ENCODE data around the gene CD58.

The CD58 gene

DNA sequence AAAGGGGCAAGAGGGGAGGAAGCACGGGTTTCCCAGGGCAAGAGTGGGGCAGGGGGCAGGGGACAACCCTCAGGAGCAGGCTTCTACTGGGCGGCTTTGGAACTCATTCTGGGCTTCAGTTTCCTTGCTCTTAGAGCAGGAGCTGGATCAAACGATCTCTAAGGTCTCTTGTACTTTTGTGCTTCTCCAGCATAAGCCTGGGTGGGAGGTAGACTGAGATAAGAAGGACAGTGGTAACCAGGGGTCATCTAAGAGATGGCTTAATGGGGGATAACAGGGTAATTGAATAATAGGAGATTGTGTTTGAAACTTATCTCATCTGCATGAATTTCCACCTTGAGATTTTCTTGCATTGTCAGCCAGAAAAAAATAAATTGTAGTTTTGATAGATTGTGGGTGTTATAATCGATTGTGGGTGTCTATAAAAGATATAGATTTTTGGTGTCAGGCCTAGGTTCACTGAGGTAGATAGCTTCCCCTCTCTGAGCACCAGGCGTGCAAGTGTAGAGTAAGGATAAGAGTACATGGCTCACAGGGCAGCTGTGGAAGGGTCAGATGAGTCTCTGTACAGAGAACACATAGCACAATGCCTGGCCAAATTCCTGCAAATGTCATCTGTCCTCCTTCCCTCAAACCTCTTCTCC, 68.0 kb downstream of the CD58 start:
- TF ChIP-seq ZNF274 (IDR thresholded peaks at IDR 0.05; ENCODE audit: low read depth, low read length), result no peak
- H3K4me3 ChIP-seq (ENCODE audit: low read length), result no peak overlapping the region

DNA sequence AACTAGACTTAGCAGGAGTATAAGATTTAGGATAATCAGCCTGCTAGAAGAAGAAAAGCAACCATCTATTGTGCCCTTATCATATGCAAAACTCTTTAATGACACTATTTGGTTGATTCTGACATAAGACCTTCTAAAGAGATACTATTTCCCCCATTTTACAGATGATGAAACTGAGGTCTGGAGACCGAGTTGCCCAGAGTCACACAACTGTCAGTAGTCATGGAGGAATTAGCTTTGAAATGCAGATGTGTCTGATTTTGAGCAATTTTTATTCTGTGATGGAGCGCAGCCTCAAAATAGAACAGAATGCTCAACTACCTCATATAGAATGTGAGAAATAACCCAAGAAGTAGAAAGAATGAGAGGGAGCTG, 69.0 kb downstream of the CD58 start:
- no peak overlapping the region for H3K4me3 ChIP-seq (ENCODE audit: low read length)
- no peak for TF ChIP-seq ZNF274 (IDR thresholded peaks at IDR 0.05; ENCODE audit: low read depth, low read length)

DNA sequence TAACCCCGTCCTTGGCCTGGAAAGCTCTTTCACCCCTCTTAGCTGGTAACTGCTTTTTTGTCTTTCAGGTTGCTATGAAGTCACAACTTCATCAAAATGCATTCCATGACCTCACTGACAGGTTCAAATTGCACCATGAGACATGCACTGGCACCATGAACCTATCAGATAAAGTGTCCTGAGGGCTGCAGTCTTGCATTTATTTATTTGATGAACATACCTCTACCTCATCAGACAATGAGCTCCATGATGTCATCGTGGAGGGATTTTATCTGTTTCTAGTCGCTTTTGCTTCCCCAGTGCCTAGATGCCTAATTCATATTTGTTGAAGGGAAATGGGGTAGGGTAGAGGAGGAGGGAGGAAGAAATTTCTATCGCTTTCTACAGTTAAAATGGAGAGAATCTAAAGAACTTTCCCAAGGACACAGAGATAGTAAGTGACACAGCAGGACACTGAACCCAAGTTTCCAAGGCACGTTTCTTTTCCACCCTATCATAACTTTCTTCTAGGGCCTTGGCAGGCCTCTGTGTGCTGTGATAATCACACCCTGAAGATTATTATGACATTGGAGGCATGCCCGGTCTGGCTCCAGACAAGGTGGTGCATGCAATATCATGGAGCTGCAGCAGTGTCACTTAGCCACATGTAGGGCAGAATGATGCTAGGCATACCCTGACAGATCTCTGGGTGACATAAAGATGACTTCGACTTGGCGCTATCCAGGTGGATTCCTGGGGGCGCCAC, 69.5 kb downstream of the CD58 start:
- no peak for TF ChIP-seq ZNF274 (IDR thresholded peaks at IDR 0.05; ENCODE audit: low read depth, low read length)
- H3K4me3 ChIP-seq (ENCODE audit: low read length), result no peak overlapping the region

DNA sequence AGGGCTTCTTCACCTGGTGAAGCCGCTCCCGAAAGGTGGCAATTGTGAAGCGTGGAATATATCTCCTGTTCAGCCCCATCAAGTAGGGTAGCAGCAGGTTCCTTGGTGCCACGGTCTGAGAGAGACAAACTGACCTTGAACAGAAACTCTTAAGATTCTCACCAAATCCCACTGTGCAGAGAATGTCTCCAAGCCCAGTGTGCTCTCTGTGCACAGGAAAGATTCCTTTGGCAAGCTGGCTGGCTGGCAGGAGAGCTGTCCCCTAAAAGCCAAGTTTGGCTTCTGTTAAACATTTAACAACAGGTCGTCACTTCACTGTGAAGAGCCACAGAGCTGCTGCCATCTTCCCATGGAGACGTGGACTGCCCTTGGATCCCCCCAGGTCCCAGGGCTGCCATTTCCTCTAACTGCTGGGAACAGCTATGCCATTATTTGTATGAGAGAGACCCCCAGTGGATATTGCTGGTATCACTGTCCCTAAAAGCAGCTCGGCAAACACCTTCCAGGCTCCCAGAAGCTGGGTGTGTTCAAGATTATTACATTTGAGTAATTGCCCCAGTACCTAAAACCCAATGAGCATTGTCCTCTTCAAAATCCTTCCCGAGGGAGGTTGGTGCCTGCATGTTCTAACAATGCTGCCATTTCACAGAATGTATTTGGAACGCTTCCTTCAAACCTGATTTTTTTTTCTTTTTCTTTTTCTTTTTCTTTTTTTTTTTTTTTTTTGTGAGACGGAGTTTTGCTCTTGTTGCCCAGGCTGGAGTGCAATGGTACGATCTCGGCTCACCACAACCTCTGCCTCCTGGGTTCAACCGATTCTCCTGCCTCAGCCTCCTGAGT, 71.8 kb downstream of the CD58 start:
- H3K4me3 ChIP-seq (ENCODE audit: low read length), result no peak overlapping the region
- TF ChIP-seq ZNF274 (IDR thresholded peaks at IDR 0.05; ENCODE audit: low read depth, low read length), result no peak

DNA sequence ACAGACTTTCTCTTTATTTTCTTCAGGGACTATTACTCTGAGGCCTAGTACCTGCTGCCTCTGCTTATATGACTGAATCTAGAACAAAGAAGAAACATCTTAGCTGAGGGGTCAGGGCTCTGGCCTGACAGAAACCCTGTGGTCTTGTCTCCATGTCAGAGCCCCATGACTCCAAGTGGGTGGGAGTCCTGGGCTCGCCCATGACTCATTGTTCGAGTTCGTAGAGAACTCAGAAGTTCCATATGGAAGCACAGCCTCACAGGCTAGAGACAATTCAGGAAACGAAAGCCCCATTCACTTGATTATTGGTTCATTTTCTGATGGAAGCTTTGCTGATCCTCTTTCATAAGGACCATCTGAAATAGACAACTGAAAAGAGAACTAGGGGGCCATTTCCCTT, 73.2 kb downstream of the CD58 start:
- TF ChIP-seq ZNF274 (IDR thresholded peaks at IDR 0.05; ENCODE audit: low read depth, low read length), result no peak
- no peak overlapping the region for H3K4me3 ChIP-seq (ENCODE audit: low read length)

DNA sequence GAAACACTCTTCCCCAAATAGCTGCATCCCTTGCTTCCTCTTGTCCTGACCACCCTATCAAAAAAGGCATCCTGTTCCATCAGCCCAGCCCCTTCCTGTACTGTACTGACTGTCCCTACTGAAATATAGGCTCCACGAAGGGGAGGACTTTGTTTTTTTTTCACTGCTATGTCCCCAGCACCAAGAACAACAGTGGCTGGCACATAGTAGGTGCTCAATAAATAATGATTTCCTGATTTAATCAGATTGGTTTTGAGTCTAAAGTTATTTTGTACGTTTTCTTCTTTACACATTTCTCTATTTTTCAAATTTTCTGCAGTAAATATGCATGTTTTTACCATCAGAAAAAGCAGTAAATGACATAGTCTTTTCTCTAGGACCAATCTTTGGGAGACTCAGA, 73.9 kb downstream of the CD58 start:
- no peak overlapping the region for H3K4me3 ChIP-seq (ENCODE audit: low read length)
- TF ChIP-seq ZNF274 (IDR thresholded peaks at IDR 0.05; ENCODE audit: low read depth, low read length), result no peak

DNA sequence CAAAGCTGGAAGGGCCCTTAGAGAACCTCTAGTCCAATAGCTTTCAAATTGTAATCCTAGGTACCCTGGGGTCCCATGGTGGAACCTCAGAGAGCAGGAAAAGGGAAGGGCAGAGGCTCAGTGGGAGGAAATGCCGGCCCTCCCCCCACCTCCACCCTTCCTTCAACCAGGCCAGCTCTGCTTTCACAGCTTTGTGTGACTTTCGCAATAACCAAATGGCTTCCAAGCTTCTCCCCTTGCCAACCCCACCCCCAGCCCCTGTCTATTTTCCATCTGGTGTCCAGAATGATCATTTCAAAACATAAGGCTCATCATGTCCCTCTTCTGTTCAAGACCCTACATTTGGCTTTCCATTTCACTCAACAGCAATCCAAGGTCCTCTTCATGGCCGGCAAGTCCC, 74.4 kb downstream of the CD58 start:
- TF ChIP-seq ZNF274 (IDR thresholded peaks at IDR 0.05; ENCODE audit: low read depth, low read length), result no peak
- H3K4me3 ChIP-seq (ENCODE audit: low read length), result no peak overlapping the region

DNA sequence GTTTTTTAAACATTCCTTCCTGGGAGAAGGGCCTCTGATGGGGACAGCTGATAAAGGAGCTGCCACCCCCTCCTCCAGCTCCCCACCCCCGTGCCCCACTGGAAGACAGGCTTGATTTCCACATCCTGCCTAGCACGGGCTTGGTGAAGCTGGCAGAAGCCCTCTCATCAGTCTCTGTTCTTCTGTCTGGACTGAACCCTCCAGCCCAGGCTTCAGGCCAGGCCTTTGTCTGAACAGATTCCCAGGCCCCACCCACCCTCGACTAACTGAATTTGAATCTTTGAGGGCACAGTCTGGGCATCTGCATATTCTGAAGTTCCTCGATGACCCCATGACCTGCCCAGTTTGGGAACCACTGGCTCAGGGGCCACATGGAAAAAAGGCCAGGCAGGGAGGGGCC, 75.3 kb downstream of the CD58 start:
- TF ChIP-seq ZNF274 (IDR thresholded peaks at IDR 0.05; ENCODE audit: low read depth, low read length), result no peak

DNA sequence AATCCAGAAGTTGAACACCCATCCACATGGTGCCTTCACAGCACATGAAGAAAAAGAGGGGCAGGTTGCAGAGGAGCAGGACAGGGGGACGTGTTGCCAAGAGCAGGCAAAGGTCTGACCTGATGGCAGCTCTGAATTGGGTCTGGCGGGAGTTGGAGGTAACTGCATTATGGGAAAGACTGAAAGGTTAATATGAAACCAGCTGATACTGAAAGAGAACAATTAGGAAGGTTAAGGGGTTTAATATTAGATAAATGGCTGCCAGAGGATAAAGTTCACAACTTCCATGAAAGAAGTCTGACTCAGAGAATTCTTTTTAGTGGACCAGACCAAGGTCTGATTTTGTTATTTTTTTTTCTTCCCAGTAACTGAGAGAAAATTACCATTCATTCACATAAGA, 76.1 kb downstream of the CD58 start:
- no peak overlapping the region for H3K4me3 ChIP-seq (ENCODE audit: low read length)
- no peak for TF ChIP-seq ZNF274 (IDR thresholded peaks at IDR 0.05; ENCODE audit: low read depth, low read length)

More for the DNA sequence above, 75.3 kb downstream of the CD58 start:
- H3K4me3 ChIP-seq (ENCODE audit: low read length), result no peak overlapping the region

DNA sequence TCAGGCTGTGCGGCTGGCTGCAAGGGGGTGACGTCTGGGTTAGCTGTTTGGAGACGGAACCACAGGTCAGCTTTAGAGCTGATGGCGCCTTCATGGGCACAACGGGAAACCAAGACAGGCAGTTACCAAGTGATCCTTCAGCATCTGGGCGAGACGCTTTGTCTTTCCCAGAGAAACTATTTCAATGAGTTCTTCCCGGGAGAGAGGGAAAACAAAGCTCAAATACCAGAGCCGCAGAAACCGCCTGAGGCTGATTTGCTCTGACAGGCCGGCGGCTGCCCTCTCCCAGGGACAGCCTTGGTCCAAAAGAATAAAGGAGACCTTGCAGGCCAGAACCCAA, 76.5 kb downstream of the CD58 start:
- H3K4me3 ChIP-seq (ENCODE audit: low read length), result no peak overlapping the region
- no peak for TF ChIP-seq ZNF274 (IDR thresholded peaks at IDR 0.05; ENCODE audit: low read depth, low read length)

DNA sequence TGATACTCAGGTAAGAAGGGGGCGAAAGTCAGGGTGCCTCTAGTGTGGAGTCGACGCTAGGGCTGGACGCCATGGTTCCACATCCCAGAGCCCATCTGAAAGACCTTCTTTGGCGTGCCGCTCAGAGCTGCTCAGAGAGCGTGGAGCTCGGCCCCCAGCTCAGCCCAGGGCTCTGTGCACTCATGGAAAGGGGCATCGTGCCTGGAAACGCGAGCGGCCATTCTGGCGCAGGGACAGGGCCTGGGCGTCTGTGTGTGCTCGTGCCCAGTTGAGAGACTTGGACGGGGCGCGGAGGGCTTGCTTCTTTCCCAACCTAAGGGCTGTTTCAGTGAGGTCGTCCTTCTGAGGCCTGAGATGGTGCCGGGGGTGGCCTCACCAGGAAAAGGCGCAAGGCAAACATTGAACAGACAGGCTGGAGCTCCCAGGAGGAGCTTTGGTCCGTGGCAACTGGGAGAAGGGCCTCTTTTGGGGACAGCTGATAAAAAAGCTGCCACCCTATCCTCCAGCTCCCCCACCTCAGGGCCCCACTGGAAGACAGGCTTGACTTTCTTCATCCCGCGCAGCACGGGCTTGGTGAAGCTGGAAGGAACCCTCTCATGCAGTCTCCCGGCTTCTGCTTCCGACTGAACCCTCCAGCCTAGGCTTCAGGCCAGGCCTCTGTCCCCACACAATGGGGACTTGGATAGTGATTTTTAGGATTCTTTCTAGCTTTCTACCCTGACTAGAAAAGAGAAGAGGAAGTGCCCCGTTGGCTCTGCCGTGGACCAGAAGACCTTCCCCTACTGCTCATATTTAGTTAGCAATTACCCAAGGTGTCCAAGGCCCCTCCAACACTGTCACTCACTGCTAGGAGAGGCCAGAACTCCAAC, 77.1 kb downstream of the CD58 start:
- H3K4me3 ChIP-seq (ENCODE audit: low read length), result no peak overlapping the region
- TF ChIP-seq ZNF274 (IDR thresholded peaks at IDR 0.05; ENCODE audit: low read depth, low read length), result no peak

DNA sequence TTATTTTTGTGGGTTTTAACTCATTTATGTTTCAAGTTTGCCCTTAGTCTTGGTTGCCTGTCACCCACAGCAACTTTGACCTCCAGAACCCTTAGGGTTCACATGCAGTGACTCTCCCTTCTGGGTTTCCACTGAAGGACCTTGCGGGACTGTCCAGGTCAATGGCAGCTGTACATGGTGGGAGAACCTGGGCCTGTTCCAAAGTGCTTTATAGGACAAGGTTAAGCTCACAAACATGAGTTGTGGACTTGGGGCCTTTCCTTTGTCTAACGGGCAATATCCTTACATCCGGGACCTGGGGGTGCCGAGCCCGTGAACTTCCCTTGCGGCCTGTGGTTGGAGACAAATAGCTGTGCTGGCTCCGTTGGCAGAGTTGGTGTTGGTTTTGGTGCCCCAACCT, 77.8 kb downstream of the CD58 start:
- no peak for TF ChIP-seq ZNF274 (IDR thresholded peaks at IDR 0.05; ENCODE audit: low read depth, low read length)
- no peak overlapping the region for H3K4me3 ChIP-seq (ENCODE audit: low read length)

DNA sequence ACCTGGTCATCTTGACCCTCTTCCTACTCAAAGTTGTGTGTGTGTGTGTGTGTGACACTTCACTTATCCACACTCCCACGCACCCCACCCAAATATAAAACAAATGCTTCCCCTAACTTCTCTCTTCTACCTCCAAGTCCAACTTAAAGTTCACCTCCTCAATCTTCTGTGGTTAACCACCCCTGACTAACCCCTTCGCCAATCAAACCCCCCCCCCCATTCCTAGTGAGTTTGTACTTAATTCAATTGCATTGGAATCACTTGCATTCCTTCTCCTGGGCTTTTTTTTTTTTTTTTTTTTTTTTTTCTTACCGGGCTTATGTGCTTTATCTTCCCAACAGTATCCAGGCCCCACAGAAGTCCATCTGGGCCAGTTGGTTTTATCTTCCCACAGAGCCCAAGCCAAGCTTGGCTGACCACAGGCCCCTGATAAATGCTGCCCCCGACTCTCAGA, 78.4 kb downstream of the CD58 start:
- no peak for TF ChIP-seq ZNF274 (IDR thresholded peaks at IDR 0.05; ENCODE audit: low read depth, low read length)

More for the DNA sequence above, 78.4 kb downstream of the CD58 start:
- H3K4me3 ChIP-seq (ENCODE audit: low read length), result no peak overlapping the region
